Spinal cord (tissue), 10 donors: Measurements from ENCODE around the gene PCGF2. TPM values are rescaled to one million over a fixed set of nuclear protein-coding genes. Genes with fewer than 3 reads are reported as not detected.

ENCODE experiments used
- DNase-seq, 6 donors: peaks; one replicate each; pipeline versions ENCODE4 v3.0.0 to v3.0.0-alpha.2; 2013 to 2015; ENCODE audit warnings: low spot score in 6 of 6, low read depth in 4 of 6
- H3K27ac ChIP-seq: one replicate; pipeline ENCODE4 v1.5.1; 2013; ENCODE audit warnings: low read depth, low read length, control low read depth
- H3K27me3 ChIP-seq: one replicate; pipeline ENCODE4 v1.6.1; 2013; ENCODE audit warnings: low read length; ENCODE audit not compliant: control insufficient read depth, insufficient read depth
- H3K36me3 ChIP-seq: one replicate; pipeline ENCODE4 v1.6.1; 2013; ENCODE audit warnings: low read length; ENCODE audit not compliant: control insufficient read depth, insufficient read depth
- H3K4me1 ChIP-seq: one replicate; pipeline ENCODE4 v1.6.1; 2013; ENCODE audit warnings: low read length; ENCODE audit not compliant: control insufficient read depth, insufficient read depth
- H3K4me3 ChIP-seq: one replicate; pipeline ENCODE4 v1.5.1; 2013; ENCODE audit warnings: low read depth, low read length, control low read depth
- H3K9me3 ChIP-seq: one replicate; pipeline ENCODE4 v1.6.1; 2013; ENCODE audit warnings: low read length; ENCODE audit not compliant: control insufficient read depth, insufficient read depth
- WGBS: methylation state at CpG from one replicate; pipeline ENCODE4 v1.1.5; 2013; ENCODE audit warnings: missing lambda C conversion rate; ENCODE audit not compliant: insufficient coverage; 5-methylcytosine and 5-hydroxymethylcytosine counted together
- polyA plus RNA-seq, 2 donors: library from polyadenylated mRNA; unstranded; fragments of 120-200 nt; gene quantifications; one replicate each; pipeline ENCODE4 v1.2.1, GENCODE V29; 2013; ENCODE audit not compliant: insufficient read length in 2 of 2
- total RNA-seq, 2 donors: library from RNA; depleted of rRNA in 1 of 2; stranded (reverse); fragments of 120-200 nt in 1 of 2; fragments of >200 nt in 1 of 2; gene quantifications; one replicate each; pipeline versions ENCODE4 v1.2.3 to v1.2.4, GENCODE V29; 2013 to 2014
- donor health status: healthy.

PCGF2 gene
- total and polyA plus RNA-seq, 4 donors = 9.1 to 110 (median 61.1) TPM

- 86% methylated on average over 7 of the region's 14 CpGs for WGBS
- H3K27ac ChIP-seq = no peak overlapping the region
- peaks cover 66% of the 10 kb centered on the region for H3K36me3 ChIP-seq
- no peak for DNase-seq
- no peaks in the 10 kb centered on the region for H3K27me3 ChIP-seq
- peaks cover 70% of the 10 kb centered on the region for H3K4me1 ChIP-seq
- no peaks in the 10 kb centered on the region for H3K9me3 ChIP-seq
- no peak overlapping the region for H3K4me3 ChIP-seq
Measured at GRCh38 chr17:38739305-38739704, 8.8 kb downstream of the PCGF2 start.

- DNase-seq = no peak
- 94% methylated on average over 8 of the region's 16 CpGs for WGBS
- H3K4me3 ChIP-seq = no peak overlapping the region
- H3K9me3 ChIP-seq = no peaks in the 10 kb centered on the region
- H3K27ac ChIP-seq = no peak overlapping the region
- peaks cover 73% of the 10 kb centered on the region for H3K36me3 ChIP-seq
- H3K4me1 ChIP-seq = peaks cover 70% of the 10 kb centered on the region
- no peaks in the 10 kb centered on the region for H3K27me3 ChIP-seq
Measured at GRCh38 chr17:38738686-38739085, 9.4 kb downstream of the PCGF2 start.

- Histone ChIP-seq H3K27ac (no peak overlapping the region), H3K9me3 (no peaks in the 10 kb centered on the region), H3K4me1 (peaks cover 69% of the 10 kb centered on the region), H3K27me3 (no peaks in the 10 kb centered on the region), H3K36me3 (peaks cover 73% of the 10 kb centered on the region), H3K4me3 (no peak overlapping the region)
- no peak for DNase-seq
- WGBS = 86% methylated on average over 13 of the region's 14 CpGs
Measured at GRCh38 chr17:38738007-38738662, 10.0 kb downstream of the PCGF2 start.

- no peak overlapping the region for H3K4me3 ChIP-seq
- H3K4me1 ChIP-seq = peaks cover 65% of the 10 kb centered on the region
- no peak overlapping the region for H3K27ac ChIP-seq
- H3K9me3 ChIP-seq = no peaks in the 10 kb centered on the region
- no peaks in the 10 kb centered on the region for H3K27me3 ChIP-seq
- H3K36me3 ChIP-seq = peaks cover 88% of the 10 kb centered on the region
- DNase-seq = peak in 2 of 6 donors; percentile 82 to 86
- 41% methylated on average over 21 of the region's 23 CpGs for WGBS
Measured at GRCh38 chr17:38735161-38735997, 12.8 kb downstream of the PCGF2 start.

- Histone ChIP-seq H3K4me1 (peaks cover 62% of the 10 kb centered on the region), H3K27ac (no peak overlapping the region), H3K36me3 (peaks cover 78% of the 10 kb centered on the region), H3K4me3 (no peak overlapping the region), H3K9me3 (no peaks in the 10 kb centered on the region), H3K27me3 (no peaks in the 10 kb centered on the region)
- 43% methylated on average over 4 of the region's 15 CpGs for WGBS
- peak in 1 of 6 donors; percentile 70 for DNase-seq
Measured at GRCh38 chr17:38733982-38734973, 13.9 kb downstream of the PCGF2 start.

- no peak for DNase-seq
- no peak overlapping the region for H3K27ac ChIP-seq
- peaks cover 72% of the 10 kb centered on the region for H3K36me3 ChIP-seq
- no peak overlapping the region for H3K4me3 ChIP-seq
- no peaks in the 10 kb centered on the region for H3K27me3 ChIP-seq
- peaks cover 70% of the 10 kb centered on the region for H3K4me1 ChIP-seq
- WGBS = 80% methylated on average over 9 of the region's 9 CpGs
- H3K9me3 ChIP-seq = no peaks in the 10 kb centered on the region
Measured at GRCh38 chr17:38733282-38733981, 14.7 kb downstream of the PCGF2 start.

GRCh38 chr17:38732376-38733281 lies 15.5 kb downstream of the PCGF2 start:
- H3K36me3 ChIP-seq = peaks cover 69% of the 10 kb centered on the region
- H3K9me3 ChIP-seq = no peaks in the 10 kb centered on the region
- 82% methylated on average over 6 of the region's 7 CpGs for WGBS
- peaks cover 72% of the 10 kb centered on the region for H3K4me1 ChIP-seq
- no peak overlapping the region for H3K4me3 ChIP-seq
- no peak overlapping the region for H3K27ac ChIP-seq
- H3K27me3 ChIP-seq = no peaks in the 10 kb centered on the region
- DNase-seq = no peak

- WGBS = 87% methylated on average over 8 of the region's 8 CpGs
- Histone ChIP-seq H3K27me3 (no peaks in the 10 kb centered on the region), H3K27ac (no peak overlapping the region), H3K4me3 (no peak overlapping the region), H3K36me3 (peaks cover 59% of the 10 kb centered on the region), H3K4me1 (peaks cover 70% of the 10 kb centered on the region), H3K9me3 (no peaks in the 10 kb centered on the region)
- no peak for DNase-seq
Measured at GRCh38 chr17:38731526-38732294, 16.4 kb downstream of the PCGF2 start.
